Lower lobe of right lung (tissue), 2 donors: ENCODE results near the gene ADGRG1. TPM values are rescaled to one million over a fixed set of nuclear protein-coding genes. Genes with fewer than 3 reads are reported as not detected.
A peak's percentile ranks its signal among the peaks of the same experiment; 100 is the strongest.

ENCODE experiments used
- ATAC-seq, 2 donors: fragments of 200-7000 bp; cut with Tn5 transposase; one replicate each; pipeline ENCODE4 v1.9.1; 2020 to 2022; ENCODE audit warnings: mild to moderate bottlenecking in 2 of 2, moderate library complexity in 2 of 2
- DNase-seq: peaks from one replicate; pipeline ENCODE4 v3.0.0-alpha.2; 2020
- H3K27ac ChIP-seq: fragments of 200-600 bp; one replicate; pipeline ENCODE4 v1.8.0; 2022
- H3K27me3 ChIP-seq: fragments of 200-600 bp; one replicate; pipeline ENCODE4 v1.8.0; 2022; ENCODE audit warnings: low read depth
- H3K36me3 ChIP-seq: fragments of 200-600 bp; one replicate; pipeline ENCODE4 v1.8.0; 2022; ENCODE audit warnings: mild to moderate bottlenecking
- H3K4me1 ChIP-seq: fragments of 200-600 bp; one replicate; pipeline ENCODE4 v1.8.0; 2022
- H3K4me3 ChIP-seq: fragments of 200-600 bp; one replicate; pipeline ENCODE4 v1.8.0; 2022; ENCODE audit warnings: mild to moderate bottlenecking
- H3K9me3 ChIP-seq: fragments of 200-600 bp; one replicate; pipeline ENCODE4 v1.8.0; 2022
- intact Hi-C: fragments of 100-400 bp; cut with DNase I; formaldehyde crosslinking; loops from one replicate; pipeline ENCODE4 v1.11.0; 2022
- long read RNA-seq: library from polyadenylated mRNA; unstranded; transcript quantifications from one replicate; pipeline ENCODE4 v2.0.0, GENCODE V29; 2021
- total RNA-seq: library from RNA; stranded (reverse); fragmentation: NEBNext Ultra II Directional; extraction: Animal tissue kit (Norgen Biotek cat#: 25700); gene quantifications from one replicate; pipeline ENCODE4 v1.2.1, GENCODE V29; 2021
- TF ChIP-seq, protein P1 (sequence below): fragments of 200-600 bp; IDR thresholded peaks from one replicate; pipeline ENCODE4 v1.8.0; 2022; ENCODE audit warnings: antibody characterized with exemption, mild to moderate bottlenecking
- donor health status: DM: no; HTN: yes; CAD: no; lungs with severe emphysema.

The ADGRG1 gene
- 37.9 TPM for total RNA-seq
- long read RNA-seq, full-length matches to known transcripts, result 10 of 66 reads
- long read RNA-seq, partial matches to known transcripts, result 42 of 66 reads
- long read RNA-seq, other reads (novel, unspliced or antisense), result 14 of 66 reads

DNA sequence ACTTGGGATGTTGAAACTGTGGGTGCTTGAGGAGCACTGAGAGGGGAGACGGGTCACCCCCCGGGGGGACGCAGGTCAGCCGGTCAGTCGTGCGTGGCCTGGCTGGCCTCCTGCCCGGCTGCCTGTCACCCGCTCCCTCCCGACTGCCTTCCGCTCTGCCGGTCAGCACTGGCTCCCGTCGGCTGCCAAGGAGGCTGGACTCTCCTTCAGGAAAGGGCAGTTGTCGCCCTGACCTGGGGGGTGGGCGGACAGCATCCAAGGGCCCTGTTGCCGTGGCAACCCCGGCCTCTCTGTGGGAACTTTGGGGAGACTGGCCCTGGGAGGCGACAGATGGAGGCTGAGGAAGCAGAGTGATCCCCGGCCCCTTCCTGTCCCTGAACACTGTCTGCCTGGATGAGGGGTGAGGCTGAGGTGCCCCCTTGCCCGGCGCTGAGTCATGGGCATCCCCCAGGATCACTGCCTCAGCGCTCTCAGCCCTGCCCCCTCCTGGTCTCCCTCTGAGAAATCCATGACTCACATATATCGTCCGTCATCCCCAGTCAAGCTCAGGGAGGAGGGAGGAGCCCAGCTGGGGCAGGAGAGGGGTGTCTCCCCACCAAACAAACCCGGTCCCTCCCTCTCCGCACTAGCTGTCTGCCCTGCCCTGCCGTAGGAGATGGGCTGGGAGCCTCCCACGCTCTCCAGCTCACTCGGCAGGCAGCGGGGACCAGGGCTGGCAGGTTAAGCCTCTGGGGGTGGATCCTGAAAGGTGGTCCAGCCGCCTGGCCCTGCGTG, at the start of gene ADGRG1:
Gene ADGRG1 (plus strand): TSS at position 623 of the 774 bp plus-strand sequence. CDS start 21,658 bp downstream, outside the sequence.
- TF ChIP-seq, protein P1, sequence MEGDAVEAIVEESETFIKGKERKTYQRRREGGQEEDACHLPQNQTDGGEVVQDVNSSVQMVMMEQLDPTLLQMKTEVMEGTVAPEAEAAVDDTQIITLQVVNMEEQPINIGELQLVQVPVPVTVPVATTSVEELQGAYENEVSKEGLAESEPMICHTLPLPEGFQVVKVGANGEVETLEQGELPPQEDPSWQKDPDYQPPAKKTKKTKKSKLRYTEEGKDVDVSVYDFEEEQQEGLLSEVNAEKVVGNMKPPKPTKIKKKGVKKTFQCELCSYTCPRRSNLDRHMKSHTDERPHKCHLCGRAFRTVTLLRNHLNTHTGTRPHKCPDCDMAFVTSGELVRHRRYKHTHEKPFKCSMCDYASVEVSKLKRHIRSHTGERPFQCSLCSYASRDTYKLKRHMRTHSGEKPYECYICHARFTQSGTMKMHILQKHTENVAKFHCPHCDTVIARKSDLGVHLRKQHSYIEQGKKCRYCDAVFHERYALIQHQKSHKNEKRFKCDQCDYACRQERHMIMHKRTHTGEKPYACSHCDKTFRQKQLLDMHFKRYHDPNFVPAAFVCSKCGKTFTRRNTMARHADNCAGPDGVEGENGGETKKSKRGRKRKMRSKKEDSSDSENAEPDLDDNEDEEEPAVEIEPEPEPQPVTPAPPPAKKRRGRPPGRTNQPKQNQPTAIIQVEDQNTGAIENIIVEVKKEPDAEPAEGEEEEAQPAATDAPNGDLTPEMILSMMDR, result no peak
- Histone ChIP-seq H3K27ac (peak within 1 kb of the TSS; percentile 65), H3K4me1 (peaks cover 32% of the 10 kb centered on the region)

DNA sequence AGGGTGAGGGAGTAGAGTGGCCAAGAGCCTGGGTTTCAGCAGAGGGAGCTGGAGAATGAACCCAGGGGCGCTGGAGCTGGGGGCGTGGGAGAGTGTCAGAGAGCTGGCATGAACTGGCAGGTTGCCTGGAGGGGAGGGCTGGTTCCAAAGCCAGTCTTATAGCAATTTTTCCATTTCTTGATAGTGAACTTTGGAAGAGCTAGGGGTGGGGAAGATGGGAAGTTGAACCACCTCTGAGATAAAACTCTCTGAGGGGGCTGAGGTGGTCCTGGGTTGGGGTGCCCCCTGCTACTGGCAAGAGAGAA, 49.1 kb upstream of the ADGRG1 start:
- no peaks in the 10 kb centered on the region for H3K36me3 ChIP-seq
- H3K9me3 ChIP-seq, result no peaks in the 10 kb centered on the region
- no peak overlapping the region for H3K27ac ChIP-seq
- no peak overlapping the region for H3K4me3 ChIP-seq
- TF ChIP-seq, protein P1, result no peak
- DNase-seq (no peak), ATAC-seq (no peak)
- intact Hi-C loops, result no loop called here
- peaks cover 6% of the 10 kb centered on the region for H3K4me1 ChIP-seq
- peaks cover 15% of the 10 kb centered on the region for H3K27me3 ChIP-seq

More for the DNA sequence above, at the start of gene ADGRG1:
- ATAC-seq (peak; percentile 68 to 72), DNase-seq (peak; percentile 64)
- intact Hi-C loops, result no loop called here
- H3K27me3 ChIP-seq, result no peaks in the 10 kb centered on the region
- H3K9me3 ChIP-seq, result no peaks in the 10 kb centered on the region
- H3K4me3 ChIP-seq, result peak within 1 kb of the TSS; percentile 50
- no peaks in the 10 kb centered on the region for H3K36me3 ChIP-seq

DNA sequence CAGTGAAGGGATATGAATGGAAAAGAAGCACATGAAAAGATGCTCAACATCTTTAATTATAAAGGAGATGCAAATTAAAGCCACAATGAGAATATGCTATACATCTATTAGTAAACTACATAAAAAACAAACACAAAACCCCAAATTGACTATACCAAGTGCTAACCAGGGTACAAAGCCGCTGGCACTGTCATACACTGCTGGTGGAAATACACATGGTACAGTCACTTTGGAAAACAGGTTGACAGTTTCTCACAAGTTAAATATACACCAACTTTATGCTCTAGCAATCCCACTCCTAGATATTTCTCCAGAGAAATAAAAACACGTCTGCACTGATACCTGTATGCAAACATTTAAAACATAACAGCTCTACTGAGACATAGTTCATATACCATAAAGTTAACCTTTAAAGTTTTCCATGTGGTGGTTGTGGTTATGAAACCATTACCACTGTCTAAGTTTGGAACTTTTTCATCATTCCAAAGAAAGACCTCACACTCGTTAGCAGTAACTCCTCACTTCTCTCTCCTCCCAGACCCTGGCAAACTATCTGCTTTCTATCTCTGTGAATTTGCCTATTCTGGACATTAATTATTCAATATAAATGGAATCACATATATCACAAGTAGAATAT, 43.3 kb upstream of the ADGRG1 start:
- Histone ChIP-seq H3K36me3 (no peaks in the 10 kb centered on the region), H3K9me3 (no peaks in the 10 kb centered on the region), H3K4me1 (no peaks in the 10 kb centered on the region), H3K27ac (no peak overlapping the region), H3K4me3 (no peak overlapping the region), H3K27me3 (no peaks in the 10 kb centered on the region)
- no peak for DNase-seq
- intact Hi-C loops, result no loop called here
- TF ChIP-seq, protein P1, result no peak
- ATAC-seq, result no peak

DNA sequence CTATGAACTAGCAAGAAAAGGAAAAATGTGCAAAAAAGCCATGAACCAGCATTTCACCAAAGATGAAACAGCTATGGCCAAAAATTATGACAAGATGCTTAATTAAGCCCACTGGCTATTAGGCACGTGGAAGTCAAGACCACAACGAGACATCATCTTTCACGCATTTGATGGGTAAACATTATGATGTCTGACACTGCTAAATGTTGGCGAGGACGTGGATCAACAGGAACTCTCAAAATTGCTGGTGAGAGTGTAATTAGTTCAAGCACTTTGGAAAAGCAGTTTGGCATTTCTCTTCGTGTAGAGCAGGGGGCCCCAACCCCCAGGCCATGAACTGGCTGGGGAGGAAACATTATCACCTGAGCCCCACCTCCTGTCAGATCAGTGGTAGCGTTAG, 39.6 kb upstream of the ADGRG1 start:
- Histone ChIP-seq H3K4me1 (peaks cover 12% of the 10 kb centered on the region), H3K9me3 (no peaks in the 10 kb centered on the region), H3K27me3 (no peaks in the 10 kb centered on the region), H3K4me3 (no peak overlapping the region), H3K36me3 (no peaks in the 10 kb centered on the region), H3K27ac (no peak overlapping the region)
- ATAC-seq, result no peak
- TF ChIP-seq, protein P1, result no peak
- DNase-seq, result no peak
- intact Hi-C loops, result no loop called here

DNA sequence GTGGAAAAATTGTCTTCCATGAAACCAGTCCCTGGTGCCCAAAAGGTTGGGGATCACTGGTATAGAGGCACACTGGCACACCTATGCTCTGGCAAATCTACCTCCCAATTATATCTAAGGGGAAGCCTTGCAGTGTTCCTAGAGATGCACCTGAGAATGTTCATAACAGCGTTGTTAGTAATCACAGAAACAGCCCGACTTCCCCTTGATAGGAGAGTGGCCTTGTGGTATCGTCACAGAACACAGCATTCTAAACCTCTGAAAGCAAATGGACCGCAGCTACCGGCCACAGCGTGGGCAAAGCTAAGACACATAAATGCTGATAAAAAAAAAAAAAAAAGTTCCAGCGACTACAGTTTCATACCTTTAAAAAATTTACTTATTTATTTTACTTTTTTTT, 39.1 kb upstream of the ADGRG1 start:
- Histone ChIP-seq H3K36me3 (no peaks in the 10 kb centered on the region), H3K27ac (no peak overlapping the region), H3K4me1 (peaks cover 12% of the 10 kb centered on the region), H3K4me3 (no peak overlapping the region), H3K9me3 (no peaks in the 10 kb centered on the region), H3K27me3 (no peaks in the 10 kb centered on the region)
- no peak for ATAC-seq
- DNase-seq, result no peak
- TF ChIP-seq, protein P1, result no peak
- intact Hi-C loops, result no loop called here
